ENCODE results near the gene PTTG1IP. TPM values are rescaled to one million over a fixed set of nuclear protein-coding genes. Genes with fewer than 3 reads are reported as not detected.

PTTG1IP gene
- total and polyA plus RNA-seq, 2 of the 13 experiments (the other 11 are each of a cell fraction or from before 2014, with no cell fraction given): 161 to 700 TPM

GRCh38 chr21:44856131-44856530 lies 17.4 kb downstream of the PTTG1IP start:
- in situ Hi-C loops (cut with HindIII; ENCODE audit: extremely low pct_ligation_motif_present, low pct_unique_long_range_greater_than_20kb): no loop called here
- peaks cover 19% of the 10 kb centered on the region for H3K4me1 ChIP-seq (ENCODE audit: insufficient read depth, low read length)
- no peak overlapping the region for H3K4me2 ChIP-seq (ENCODE audit: low read depth, low read length)
- no TSS peak for BruUV-seq (replicated peaks)
- H4K20me1 ChIP-seq (ENCODE audit: insufficient read depth, low read length): peaks cover 98% of the 10 kb centered on the region
- TF ChIP-seq FIP1L1 (IDR thresholded peaks at IDR 0.05; ENCODE audit: borderline replicate concordance, insufficient read depth, low read depth, low read length) (0 out of 2 replicates have a peak, but pooled peaks have one; percentile 23), AGO2 (optimal IDR thresholded peaks at IDR 0.05; ENCODE audit: low read depth, low read length) (peak; percentile 68), KAT8 (CRISPR knock-in tag; IDR thresholded peaks at IDR 0.05) (no peak)
- no peak overlapping the region for H3K9ac ChIP-seq (ENCODE audit: insufficient read depth, low read depth, low read length)
- ChIA-PET CTCF (ENCODE audit: low intra/inter-chr PET ratio, low total read pairs) (no interaction called here), POLR2A (interaction anchor here (1.0 kb wide), 1 partner anchor 13 kb away, joined by 3 read pairs; no protein-coding TSS in a partner anchor)
- WGBS (ENCODE audit: low lambda C conversion rate): 97% methylated on average over 15 of the region's 17 CpGs
- no peak overlapping the region for H2AFZ ChIP-seq (ENCODE audit: low read length)
- no peak for ATAC-seq
- peaks cover 76% of the 10 kb centered on the region for H3K79me2 ChIP-seq (ENCODE audit: insufficient read depth, low read length)
- no peaks in the 10 kb centered on the region for H3K9me3 ChIP-seq (ENCODE audit: low read length)
- intact Hi-C loops (cut with micrococcal nuclease; ENCODE audit: unreplicated experiment): no loop called here
- H3K4me3 ChIP-seq (replicated peaks in 1 of 3; ENCODE audit: insufficient read depth in 1 of 3, low read depth in 2 of 3, low read length in 3 of 3): no peak overlapping the region
- no peak overlapping the region for H3K27ac ChIP-seq (ENCODE audit: extremely low read length, insufficient read depth, low read length)
- H3K27me3 ChIP-seq (ENCODE audit: control insufficient read depth in 1 of 2, insufficient read depth in 2 of 2, low read length in 2 of 2): no peaks in the 10 kb centered on the region
- FAIRE-seq: no peak
- H3K36me3 ChIP-seq (replicated peaks in 1 of 2; ENCODE audit: control insufficient read depth in 1 of 2, insufficient read depth in 2 of 2, low read length in 2 of 2): peaks cover 50 to 94% of the 10 kb centered on the region in 2 experiments
- DNase-seq (ENCODE audit: low spot score): no peak

DNA sequence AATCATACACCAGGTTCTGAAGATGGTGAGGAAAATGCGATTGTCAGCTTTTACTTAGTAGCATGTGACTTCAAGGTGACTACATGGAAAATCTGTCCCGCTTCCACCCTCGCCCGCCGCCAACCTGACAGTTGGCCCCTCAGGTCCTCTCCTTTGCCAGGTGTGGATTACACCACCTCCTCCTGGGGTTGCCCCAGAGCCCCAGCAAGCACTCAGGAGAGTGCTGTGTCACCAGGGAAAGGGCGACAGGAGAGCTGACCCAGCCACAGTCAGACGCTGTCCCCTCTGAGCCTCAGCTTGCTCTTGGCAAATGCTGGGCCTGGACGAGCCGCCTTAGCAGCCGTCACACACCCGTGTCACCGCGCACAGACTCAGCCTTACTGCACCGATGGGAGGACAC lies 17.9 kb downstream of the PTTG1IP start:
- Histone ChIP-seq H2AFZ (ENCODE audit: low read length) (no peak overlapping the region), H3K79me2 (ENCODE audit: insufficient read depth, low read length) (peaks cover 72% of the 10 kb centered on the region), H3K36me3 (replicated peaks in 1 of 2; ENCODE audit: control insufficient read depth in 1 of 2, insufficient read depth in 2 of 2, low read length in 2 of 2) (peaks cover 52 to 95% of the 10 kb centered on the region in 2 experiments), H3K4me2 (ENCODE audit: low read depth, low read length) (no peak overlapping the region), H3K27ac (ENCODE audit: extremely low read length, insufficient read depth, low read length) (no peak overlapping the region), H3K9me3 (ENCODE audit: low read length) (no peaks in the 10 kb centered on the region), H3K9ac (ENCODE audit: insufficient read depth, low read depth, low read length) (no peak overlapping the region), H3K4me1 (ENCODE audit: insufficient read depth, low read length) (peaks cover 24% of the 10 kb centered on the region), H4K20me1 (ENCODE audit: insufficient read depth, low read length) (peaks cover 98% of the 10 kb centered on the region), H3K4me3 (replicated peaks in 1 of 3; ENCODE audit: insufficient read depth in 1 of 3, low read depth in 2 of 3, low read length in 3 of 3) (no peak overlapping the region), H3K27me3 (ENCODE audit: control insufficient read depth in 1 of 2, insufficient read depth in 2 of 2, low read length in 2 of 2) (no peaks in the 10 kb centered on the region)
- POLR2A ChIA-PET: interaction anchor here (1.0 kb wide), 1 partner anchor 14 kb away, joined by 3 read pairs; no protein-coding TSS in a partner anchor
- no TSS peak for BruUV-seq (replicated peaks)
- CTCF ChIA-PET (ENCODE audit: low intra/inter-chr PET ratio, low total read pairs): no interaction called here
- FAIRE-seq (no peak), DNase-seq (ENCODE audit: low spot score) (no peak), ATAC-seq (no peak)
- intact Hi-C loops (cut with micrococcal nuclease; ENCODE audit: unreplicated experiment): no loop called here
- 95% methylated on average over 11 of the region's 14 CpGs for WGBS (ENCODE audit: low lambda C conversion rate)
- TF ChIP-seq FOXK1 (CRISPR knock-in tag; IDR thresholded peaks at IDR 0.05; ENCODE audit: borderline replicate concordance, low read depth) (no peak), AGO2 (optimal IDR thresholded peaks at IDR 0.05; ENCODE audit: low read depth, low read length) (peak; percentile 13)
- in situ Hi-C loops (cut with HindIII; ENCODE audit: extremely low pct_ligation_motif_present, low pct_unique_long_range_greater_than_20kb): no loop called here

Data from HepG2 (cell line).